Testis (tissue), 2 donors: ENCODE results near the gene RNF11.

ENCODE experiments used
- CTCF ChIP-seq, 3 experiments: fragments of 450-650 bp in 2 of 3; fragments of 200-600 bp in 1 of 3; sonication (generic) in 1 of 3; IDR thresholded peaks; one replicate each; pipeline ENCODE4 v1.5.1; 2016 to 2019; ENCODE audit warnings: antibody characterized with exemption in 3 of 3, mild to moderate bottlenecking in 2 of 3, moderate library complexity in 1 of 3
- POLR2A ChIP-seq: fragments of 450-650 bp; IDR thresholded peaks from one replicate; pipeline ENCODE4 v1.6.1; 2017; ENCODE audit warnings: antibody characterized with exemption, mild to moderate bottlenecking, moderate library complexity

GRCh38 chr1:51224255-51224654, 11.8 kb upstream of the RNF11 start:
- TF ChIP-seq CTCF (IDR thresholded peaks at IDR 0.05): no peak
- TF ChIP-seq POLR2A: no peak
